Thoracic aorta (tissue), 2 donors: Measurements from ENCODE around the gene SERPINB5. TPM values are rescaled to one million over a fixed set of nuclear protein-coding genes. Genes with fewer than 3 reads are reported as not detected.

Source experiments
- ATAC-seq: fragments of 150-250 bp; one replicate; pipeline ENCODE4 v1.8.0; 2017; ENCODE audit warnings: low read depth; ENCODE audit not compliant: insufficient number of reproducible peaks, low FRiP score
- DNase-seq: peaks from one replicate; pipeline ENCODE4 v3.0.0-alpha.2; 2020; ENCODE audit warnings: low spot score
- H3K27ac ChIP-seq, 2 donors: fragments of 200-600 bp; sonication (generic); 1 replicate in 1 of 2; 2 replicates in 1 of 2; pipeline ENCODE4 v1.5.1; 2016; ENCODE audit warnings: mild to moderate bottlenecking in 2 of 2, moderate library complexity in 2 of 2
- H3K27me3 ChIP-seq: fragments of 200-600 bp; sonication (generic); replicated peaks from 2 replicates; pipeline ENCODE4 v1.6.0; 2016; ENCODE audit warnings: mild to moderate bottlenecking; ENCODE audit not compliant: insufficient read depth
- H3K36me3 ChIP-seq: fragments of 200-600 bp; sonication (generic); one replicate; pipeline ENCODE4 v1.5.1; 2016
- H3K4me1 ChIP-seq, 2 donors: fragments of 200-600 bp; sonication (generic); 1 replicate in 1 of 2; 2 replicates in 1 of 2; pipeline versions ENCODE4 v1.5.1 to v1.6.0; 2016; ENCODE audit warnings: low read depth in 2 of 2, mild to moderate bottlenecking in 1 of 2; ENCODE audit not compliant: control insufficient read depth in 1 of 2
- H3K4me3 ChIP-seq: fragments of 200-600 bp; sonication (generic); 2 replicates; pipeline ENCODE4 v1.5.1; 2016; ENCODE audit warnings: mild to moderate bottlenecking
- H3K9me3 ChIP-seq: fragments of 200-600 bp; sonication (generic); 2 replicates; pipeline ENCODE4 v1.5.1; 2016
- total RNA-seq, 2 donors: library from RNA; depleted of rRNA; stranded (reverse); fragments of >200 nt; gene quantifications; one replicate each; pipeline versions ENCODE4 v1.1.0 to v1.2.3, GENCODE V29; 2016
- TF ChIP-seq, protein P1 (sequence below): fragments of 200-600 bp; sonication (generic); IDR thresholded peaks from one replicate; pipeline ENCODE4 v1.5.1; 2019; ENCODE audit warnings: antibody characterized with exemption

SERPINB5 gene
- total RNA-seq, 2 donors from 2014 or later = 0.41 to 0.63 TPM

DNA sequence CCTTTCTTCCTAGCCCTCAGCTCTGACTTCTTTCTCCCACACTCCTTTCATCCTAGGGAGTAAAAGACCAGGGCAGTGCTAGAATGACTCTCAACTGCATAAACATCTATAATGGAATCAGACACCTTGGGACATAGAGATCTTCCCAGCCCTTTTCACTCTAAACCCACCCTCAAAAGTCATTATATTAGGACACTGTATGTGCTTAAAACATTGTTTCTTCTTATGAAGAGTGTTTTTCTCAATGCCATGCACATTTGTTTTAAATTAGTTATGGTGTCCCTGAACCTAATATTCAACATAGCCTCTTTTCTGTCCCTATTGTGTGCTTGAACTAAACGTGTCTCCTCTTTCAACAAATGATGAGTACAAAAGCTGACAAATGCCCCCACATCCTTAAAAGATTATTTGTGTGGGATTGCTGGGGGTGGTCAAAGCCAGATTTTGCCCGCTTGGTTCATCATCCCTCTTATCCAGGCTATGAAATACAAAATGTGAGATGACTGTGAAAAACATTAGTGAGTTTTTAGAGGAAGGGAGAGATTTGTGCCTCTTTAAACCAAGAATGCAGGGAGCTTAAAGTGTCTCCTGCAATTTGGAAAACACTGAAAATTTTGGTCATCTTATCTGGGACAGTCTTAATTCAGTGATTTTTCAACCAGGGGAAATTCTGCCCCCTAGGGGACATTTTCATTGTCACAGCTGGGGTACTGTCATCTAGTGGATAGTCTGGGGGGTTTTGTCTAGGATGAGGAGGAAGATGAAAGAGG, 29.0 kb downstream of the SERPINB5 start:
- no peaks in the 10 kb centered on the region for H3K4me1 ChIP-seq
- no peaks in the 10 kb centered on the region for H3K27me3 ChIP-seq
- TF ChIP-seq, protein P1, sequence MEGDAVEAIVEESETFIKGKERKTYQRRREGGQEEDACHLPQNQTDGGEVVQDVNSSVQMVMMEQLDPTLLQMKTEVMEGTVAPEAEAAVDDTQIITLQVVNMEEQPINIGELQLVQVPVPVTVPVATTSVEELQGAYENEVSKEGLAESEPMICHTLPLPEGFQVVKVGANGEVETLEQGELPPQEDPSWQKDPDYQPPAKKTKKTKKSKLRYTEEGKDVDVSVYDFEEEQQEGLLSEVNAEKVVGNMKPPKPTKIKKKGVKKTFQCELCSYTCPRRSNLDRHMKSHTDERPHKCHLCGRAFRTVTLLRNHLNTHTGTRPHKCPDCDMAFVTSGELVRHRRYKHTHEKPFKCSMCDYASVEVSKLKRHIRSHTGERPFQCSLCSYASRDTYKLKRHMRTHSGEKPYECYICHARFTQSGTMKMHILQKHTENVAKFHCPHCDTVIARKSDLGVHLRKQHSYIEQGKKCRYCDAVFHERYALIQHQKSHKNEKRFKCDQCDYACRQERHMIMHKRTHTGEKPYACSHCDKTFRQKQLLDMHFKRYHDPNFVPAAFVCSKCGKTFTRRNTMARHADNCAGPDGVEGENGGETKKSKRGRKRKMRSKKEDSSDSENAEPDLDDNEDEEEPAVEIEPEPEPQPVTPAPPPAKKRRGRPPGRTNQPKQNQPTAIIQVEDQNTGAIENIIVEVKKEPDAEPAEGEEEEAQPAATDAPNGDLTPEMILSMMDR = no peak
- no peaks in the 10 kb centered on the region for H3K9me3 ChIP-seq
- no peak overlapping the region for H3K4me3 ChIP-seq
- no peak overlapping the region for H3K27ac ChIP-seq
- DNase-seq (no peak), ATAC-seq (no peak)
- H3K36me3 ChIP-seq = no peaks in the 10 kb centered on the region

DNA sequence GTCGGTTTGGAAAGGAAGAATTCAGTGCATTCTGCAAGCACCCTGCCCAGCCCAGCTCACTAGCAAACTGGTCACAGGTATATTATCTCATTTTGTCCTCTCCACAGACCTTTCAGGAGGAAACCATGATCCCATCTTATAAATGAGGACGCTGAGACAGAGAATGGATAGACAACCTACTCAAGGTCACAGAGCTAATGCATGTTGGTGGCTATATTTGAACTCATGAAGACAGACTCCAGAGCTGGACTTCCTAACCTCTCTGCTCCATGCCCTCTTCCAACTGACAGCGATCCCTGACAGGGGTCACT, 29.5 kb downstream of the SERPINB5 start:
- H3K27me3 ChIP-seq = no peaks in the 10 kb centered on the region
- ATAC-seq (no peak), DNase-seq (no peak)
- H3K9me3 ChIP-seq = no peaks in the 10 kb centered on the region
- H3K27ac ChIP-seq = no peak overlapping the region
- H3K36me3 ChIP-seq = no peaks in the 10 kb centered on the region
- TF ChIP-seq, protein P1 = no peak
- no peaks in the 10 kb centered on the region for H3K4me1 ChIP-seq
- H3K4me3 ChIP-seq = no peak overlapping the region

DNA sequence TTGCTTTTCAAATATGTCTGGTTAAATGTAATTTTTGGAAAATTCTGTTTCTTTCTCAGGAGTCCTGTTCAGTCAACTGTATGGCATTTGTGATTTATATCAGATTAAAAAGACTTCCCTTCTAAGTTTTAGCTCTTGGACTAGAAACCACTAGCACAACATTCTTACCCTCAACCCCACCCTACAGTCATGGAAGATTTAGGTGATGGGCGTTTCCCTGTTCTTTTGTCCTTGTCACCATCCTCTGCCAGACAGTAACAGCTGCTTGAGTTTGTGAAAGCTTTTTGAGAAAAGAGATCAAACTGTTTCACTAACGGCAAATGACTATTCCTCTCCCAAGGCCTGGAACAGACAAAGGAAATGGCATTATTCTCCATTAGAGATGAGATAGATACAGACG, 31.8 kb downstream of the SERPINB5 start:
- TF ChIP-seq, protein P1 = no peak
- no peaks in the 10 kb centered on the region for H3K9me3 ChIP-seq
- H3K27me3 ChIP-seq = no peaks in the 10 kb centered on the region
- ATAC-seq = no peak
- no peaks in the 10 kb centered on the region for H3K4me1 ChIP-seq
- DNase-seq = no peak
- H3K36me3 ChIP-seq = no peaks in the 10 kb centered on the region
- H3K27ac ChIP-seq = no peak overlapping the region
- no peak overlapping the region for H3K4me3 ChIP-seq

DNA sequence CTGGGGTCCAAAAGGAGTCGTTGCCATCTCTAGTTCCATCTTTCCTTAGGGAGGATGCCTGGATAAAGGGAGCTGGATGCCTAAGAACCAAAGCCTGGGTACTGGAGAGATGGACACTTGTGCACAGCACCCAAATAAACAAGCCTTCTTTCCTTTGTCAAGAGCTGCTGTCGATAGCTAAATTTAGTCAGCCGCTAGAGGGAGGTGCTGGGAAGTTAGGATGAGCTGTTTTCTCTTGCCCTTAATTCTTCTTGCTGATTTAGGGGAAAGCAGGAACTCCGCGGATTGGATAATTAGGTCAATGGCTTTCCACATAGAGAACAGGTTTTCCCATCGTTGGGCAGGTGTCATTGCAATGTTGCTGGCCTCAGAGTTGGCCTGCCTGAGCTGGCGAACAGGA, 34.5 kb downstream of the SERPINB5 start:
- ATAC-seq (no peak), DNase-seq (no peak)
- H3K27me3 ChIP-seq = no peaks in the 10 kb centered on the region
- TF ChIP-seq, protein P1 = no peak
- H3K36me3 ChIP-seq = no peaks in the 10 kb centered on the region
- H3K4me1 ChIP-seq = no peaks in the 10 kb centered on the region
- H3K4me3 ChIP-seq = no peak overlapping the region
- no peaks in the 10 kb centered on the region for H3K9me3 ChIP-seq
- no peak overlapping the region for H3K27ac ChIP-seq

DNA sequence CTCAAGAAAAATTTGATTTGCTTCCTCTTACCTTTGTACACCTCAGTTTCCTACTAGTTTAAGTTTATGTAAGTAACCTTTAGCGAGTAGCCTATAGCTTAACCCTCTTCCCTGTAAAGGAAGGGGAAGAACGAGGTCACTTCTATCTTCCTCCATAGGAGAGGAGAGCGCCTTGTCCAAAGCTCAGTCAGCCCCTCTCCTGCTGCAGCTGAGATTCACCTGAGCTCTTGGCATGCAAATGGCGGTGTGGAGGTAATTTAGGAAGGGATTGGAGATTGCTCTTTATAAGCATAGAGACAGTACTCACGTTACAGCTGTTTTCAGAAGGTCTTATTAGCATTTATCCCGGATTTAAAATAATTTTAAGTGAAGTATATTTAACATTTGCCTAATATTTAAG, 37.6 kb downstream of the SERPINB5 start:
- ATAC-seq (no peak), DNase-seq (no peak)
- Histone ChIP-seq H3K4me3 (no peak overlapping the region), H3K36me3 (no peaks in the 10 kb centered on the region), H3K27ac (no peak overlapping the region), H3K4me1 (no peaks in the 10 kb centered on the region), H3K9me3 (no peaks in the 10 kb centered on the region), H3K27me3 (no peaks in the 10 kb centered on the region)
- TF ChIP-seq, protein P1 = no peak
